Esophagus muscularis mucosa (tissue), 4 donors: ENCODE measurements around the gene CENPVL1. TPM values are rescaled to one million over a fixed set of nuclear protein-coding genes. Genes with fewer than 3 reads are reported as not detected.

Source experiments
- DNase-seq: peaks from one replicate; pipeline ENCODE4 v3.0.0-alpha.2; 2017; ENCODE audit errors: extremely low spot score
- H3K27ac ChIP-seq, 4 donors: fragments of 200-600 bp; sonication (generic); replicated peaks in 1 of 4; 1 replicate in 3 of 4; 2 replicates in 1 of 4; pipeline ENCODE4 v1.5.1; 2016 to 2019; ENCODE audit warnings: mild to moderate bottlenecking in 1 of 4
- H3K27me3 ChIP-seq, 4 donors: fragments of 200-600 bp; sonication (generic); one replicate each; pipeline versions ENCODE4 v1.5.1 to v1.6.0; 2016 to 2019
- H3K36me3 ChIP-seq, 4 donors: fragments of 200-600 bp; sonication (generic); one replicate each; pipeline ENCODE4 v1.5.1; 2016 to 2019
- H3K4me1 ChIP-seq, 4 donors: fragments of 200-600 bp; sonication (generic); one replicate each; pipeline ENCODE4 v1.5.1; 2016 to 2019
- H3K4me3 ChIP-seq, 4 donors: fragments of 200-600 bp; sonication (generic); 1 replicate in 2 of 4; 2 replicates in 2 of 4; pipeline ENCODE4 v1.5.1; 2016 to 2019; ENCODE audit warnings: mild to moderate bottlenecking in 4 of 4, moderate library complexity in 1 of 4
- H3K9me3 ChIP-seq, 4 donors: fragments of 200-600 bp; sonication (generic); 1 replicate in 3 of 4; 2 replicates in 1 of 4; pipeline ENCODE4 v1.5.1; 2016 to 2019
- CTCF ChIP-seq, 3 experiments: fragments of 200-600 bp in 2 of 3; fragments of 450-650 bp in 1 of 3; sonication (generic) in 2 of 3; IDR thresholded peaks; one replicate each; pipeline ENCODE4 v1.5.1; 2017 to 2019; ENCODE audit warnings: antibody characterized with exemption in 3 of 3, mild to moderate bottlenecking in 2 of 3, moderate library complexity in 1 of 3
- EP300 ChIP-seq: sonication (generic); formaldehyde crosslinking; IDR thresholded peaks from one replicate; pipeline ENCODE4 v1.6.1; 2017; ENCODE audit warnings: antibody characterized with exemption
- POLR2A ChIP-seq: fragments of 450-650 bp; IDR thresholded peaks from one replicate; pipeline ENCODE4 v1.6.1; 2017; ENCODE audit warnings: antibody characterized with exemption, moderate library complexity, mild to moderate bottlenecking, low read depth
- POLR2AphosphoS5 ChIP-seq, 2 donors: sonication (generic); formaldehyde crosslinking; IDR thresholded peaks; one replicate each; pipeline ENCODE4 v1.6.1; 2017; ENCODE audit warnings: antibody characterized with exemption in 2 of 2
- WGBS: methylation state at CpG from one replicate; pipeline ENCODE4 v1.1.5; 2018; 5-methylcytosine and 5-hydroxymethylcytosine counted together
- intact Hi-C: fragments of 100-400 bp; cut with DNase I; formaldehyde crosslinking; loops from one replicate; pipeline ENCODE4 v1.15.1; 2023
- total RNA-seq, 4 donors: library from RNA; depleted of rRNA; stranded (reverse); fragments of >200 nt; gene quantifications; one replicate each; pipeline versions ENCODE4 v1.1.0 to v1.2.1, GENCODE V29; 2016

The CENPVL1 gene
- total RNA-seq, 4 donors from 2014 or later: not detected

DNA sequence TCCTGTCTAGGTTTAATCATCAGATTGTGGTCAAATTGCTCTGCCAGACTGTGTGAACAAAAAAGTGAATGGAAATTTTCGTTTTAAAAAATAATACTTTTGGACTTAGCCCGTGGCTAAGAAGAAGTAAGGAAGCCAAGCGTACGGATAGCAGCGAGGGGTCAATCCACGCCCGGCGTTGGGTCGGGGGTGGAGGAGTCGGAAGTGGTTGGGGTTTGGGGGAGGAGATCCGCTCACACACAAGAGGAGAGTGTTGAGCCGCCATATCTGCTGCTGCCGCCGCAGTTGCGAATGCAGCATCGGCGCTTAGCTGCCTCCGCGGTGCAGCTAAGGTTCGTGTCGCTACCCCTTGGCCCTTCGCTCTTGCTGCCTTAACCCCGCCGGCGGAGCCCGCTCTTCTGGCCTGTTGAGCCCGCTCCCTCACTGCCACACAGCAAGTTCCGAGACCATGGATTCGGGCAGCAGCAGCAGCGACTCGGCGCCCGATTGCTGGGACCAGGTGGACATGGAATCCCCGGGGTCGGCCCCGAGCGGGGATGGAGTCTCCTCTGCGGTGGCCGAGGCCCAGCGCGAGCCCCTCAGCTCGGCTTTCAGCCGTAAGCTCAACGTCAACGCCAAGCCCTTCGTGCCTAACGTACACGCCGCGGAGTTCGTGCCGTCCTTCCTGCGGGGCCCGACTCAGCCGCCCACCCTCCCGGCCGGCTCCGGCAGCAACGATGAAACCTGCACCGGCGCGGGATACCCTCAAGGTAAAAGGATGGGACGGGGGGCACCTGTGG is 33.1 kb downstream of the CENPVL1 start, which contains the start of gene GSPT2:
GSPT2 (plus strand) TSS at position 264 of the 779 bp plus-strand sequence; CDS start at position 449, 185 bp downstream.
- Histone ChIP-seq H3K4me3 (peak within 1 kb of the TSS; percentile 61 to 74 (median 69)), H3K27me3 (no peaks in the 10 kb centered on the region), H3K27ac (peak within 1 kb of the TSS; percentile 72 to 77 (median 74)), H3K4me1 (peaks cover 0 to 8% (median 3%) of the 10 kb centered on the region in 4 donors), H3K36me3 (no peaks in the 10 kb centered on the region), H3K9me3 (peaks cover 0 to 8% (median 0%) of the 10 kb centered on the region in 4 donors)
- intact Hi-C loops: no loop called here
- WGBS: 29% methylated on average over 40 of the region's 63 CpGs
- TF ChIP-seq EP300 (no peak), POLR2AphosphoS5 (IDR thresholded peaks at IDR 0.05) (peak; percentile 68 to 70)
- no peak for DNase-seq

GRCh38 chrX:51747671-51748070 is 37.4 kb downstream of the CENPVL1 start:
- H3K4me1 ChIP-seq: peaks cover 0 to 6% (median 2%) of the 10 kb centered on the region in 4 donors
- intact Hi-C loops: no loop called here
- H3K36me3 ChIP-seq: no peaks in the 10 kb centered on the region
- H3K9me3 ChIP-seq: peaks cover 0 to 8% (median 0%) of the 10 kb centered on the region in 4 donors
- no peak overlapping the region for H3K4me3 ChIP-seq
- no peak for DNase-seq
- no peaks in the 10 kb centered on the region for H3K27me3 ChIP-seq
- no peak overlapping the region for H3K27ac ChIP-seq
- TF ChIP-seq POLR2AphosphoS5 (IDR thresholded peaks at IDR 0.05) (no peak), EP300 (no peak)

DNA sequence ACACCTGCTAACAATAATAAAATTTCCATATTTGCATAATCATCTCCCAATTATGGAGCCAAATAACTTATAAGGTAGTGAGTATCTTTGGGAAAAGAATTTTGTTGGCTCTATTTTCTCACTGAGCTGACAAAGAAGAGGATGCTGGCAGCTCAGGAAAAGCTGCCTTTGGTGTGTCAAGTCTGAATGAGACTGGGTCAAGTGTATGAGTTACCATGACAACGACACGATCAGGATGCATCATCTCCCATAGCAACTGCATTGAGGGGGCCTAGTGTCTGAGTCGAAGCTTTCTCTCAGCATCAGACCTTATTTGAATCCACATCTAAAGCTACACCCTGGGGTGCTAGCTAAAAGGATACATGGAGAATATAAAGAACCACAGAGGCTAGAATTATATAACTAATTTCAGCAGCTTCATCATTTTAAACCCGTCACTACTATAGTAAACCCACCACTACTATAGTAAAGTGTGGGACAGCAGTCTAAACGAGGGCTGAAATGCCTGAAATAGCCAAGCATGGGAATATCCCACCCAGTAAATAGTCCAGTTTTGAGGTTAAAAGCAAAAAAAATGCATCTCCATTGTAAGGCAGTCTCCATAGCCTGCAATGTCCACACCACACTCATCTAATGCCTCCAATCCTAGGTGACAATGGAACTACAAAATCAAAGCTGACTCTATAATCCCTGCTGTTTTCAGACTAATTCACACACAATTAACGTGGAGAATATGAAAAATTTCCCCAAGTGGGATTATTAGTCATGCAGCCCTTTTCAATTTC is 48.9 kb downstream of the CENPVL1 start:
- Histone ChIP-seq H3K4me1 (no peaks in the 10 kb centered on the region), H3K36me3 (no peaks in the 10 kb centered on the region), H3K27ac (no peak overlapping the region), H3K27me3 (peaks cover 0 to 6% (median 0%) of the 10 kb centered on the region in 4 donors), H3K9me3 (no peaks in the 10 kb centered on the region), H3K4me3 (no peak overlapping the region)
- no peak for DNase-seq
- 47% methylated on average over 6 of the region's 6 CpGs for WGBS
- intact Hi-C loops: no loop called here
- TF ChIP-seq CTCF (IDR thresholded peaks at IDR 0.05) (no peak), POLR2AphosphoS5 (IDR thresholded peaks at IDR 0.05) (no peak), EP300 (no peak), POLR2A (no peak)

GRCh38 chrX:51760657-51761056 is 50.3 kb downstream of the CENPVL1 start:
- Histone ChIP-seq H3K27ac (no peak overlapping the region), H3K4me3 (no peak overlapping the region), H3K36me3 (no peaks in the 10 kb centered on the region), H3K4me1 (no peaks in the 10 kb centered on the region), H3K27me3 (no peaks in the 10 kb centered on the region), H3K9me3 (peaks cover 0 to 2% (median 0%) of the 10 kb centered on the region in 4 donors)
- intact Hi-C loops: no loop called here
- TF ChIP-seq EP300 (no peak), POLR2AphosphoS5 (IDR thresholded peaks at IDR 0.05) (no peak), CTCF (IDR thresholded peaks at IDR 0.05) (no peak)
- DNase-seq: no peak
- 73% methylated on average over 4 of the region's 4 CpGs for WGBS

Other genes starting within 250 kb of the CENPVL1 start
- 1 to 10 TPM; 1.2 to 3.4 (median 2.7) TPM for gene NUDT11, start 213.9 kb upstream of the CENPVL1 start, total RNA-seq
- not detected for gene CENPVL3, start 91.6 kb upstream of the CENPVL1 start, total RNA-seq
- not detected for gene CENPVL2, start 27.7 kb upstream of the CENPVL1 start, total RNA-seq
- 1 to 10 TPM; 4.6 to 7.5 (median 5.9) TPM for gene GSPT2, start 32.9 kb downstream of the CENPVL1 start, total RNA-seq
- 10 to 100 TPM; 32.6 to 57.9 (median 44.0) TPM for gene MAGED1, start 183.1 kb downstream of the CENPVL1 start, total RNA-seq